Activated CD8-positive, alpha-beta memory T cell treated with anti-CD3 and anti-CD28 coated beads, Interleukin-2, amount 50 U/mL, for 24 hours (primary cell): ENCODE measurements around the gene CFAP77.

Experiments
- DNase-seq: peaks from one replicate; pipeline ENCODE4 v3.0.0-alpha.2; 2020; ENCODE audit errors: extremely low read depth

The CFAP77 gene

GRCh38 chr9:132408521-132408920 lies 1.5 kb upstream of the CFAP77 start:
- DNase-seq: no peak

GRCh38 chr9:132410642-132411041 lies 631 bp downstream of the CFAP77 start:
- DNase-seq: no peak

DNA sequence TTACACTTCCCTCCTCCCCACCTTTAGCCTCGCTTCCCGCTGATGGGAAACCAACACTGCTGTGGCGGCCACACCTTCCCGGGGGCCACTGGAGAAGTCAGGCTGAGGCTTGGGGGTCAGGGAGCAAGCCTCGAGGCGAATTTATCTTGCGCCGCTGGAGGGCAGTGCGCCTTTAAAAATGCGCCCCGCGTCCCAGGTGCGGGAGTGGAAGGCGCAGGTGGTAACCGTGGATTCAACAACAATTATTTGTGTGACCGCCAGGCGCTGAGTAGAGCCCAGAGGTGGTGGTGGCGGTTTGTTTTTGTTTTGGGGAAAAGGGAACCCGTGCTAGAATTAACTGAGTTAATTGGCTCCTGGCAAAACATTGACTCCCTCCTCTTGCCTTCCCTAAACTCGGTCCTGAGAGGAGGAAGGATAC lies 1.1 kb downstream of the CFAP77 start:
- no peak for DNase-seq

GRCh38 chr9:132412089-132412488 lies 2.1 kb downstream of the CFAP77 start:
- DNase-seq: no peak

DNA sequence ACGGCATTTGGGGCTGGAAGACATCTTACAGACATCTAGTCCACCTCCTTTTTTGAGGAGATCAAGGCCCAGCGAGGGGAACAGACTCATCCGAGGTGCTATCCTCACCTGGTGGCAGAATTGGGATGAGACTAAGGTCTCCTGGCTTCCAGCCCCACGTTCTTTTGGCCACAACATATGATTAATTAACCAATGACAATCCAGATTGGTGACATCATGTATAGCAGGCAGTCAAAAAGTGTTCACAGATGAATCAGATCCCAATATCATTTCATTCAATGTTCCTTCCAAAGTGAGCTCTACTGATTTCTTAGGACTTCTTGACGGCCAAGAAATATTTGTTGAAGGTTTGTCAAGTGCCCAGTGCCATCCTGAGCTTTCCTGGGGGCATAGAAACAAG lies 3.9 kb downstream of the CFAP77 start:
- no peak for DNase-seq

- no peak for DNase-seq
Measured at GRCh38 chr9:132414731-132415130, 4.7 kb downstream of the CFAP77 start.

DNA sequence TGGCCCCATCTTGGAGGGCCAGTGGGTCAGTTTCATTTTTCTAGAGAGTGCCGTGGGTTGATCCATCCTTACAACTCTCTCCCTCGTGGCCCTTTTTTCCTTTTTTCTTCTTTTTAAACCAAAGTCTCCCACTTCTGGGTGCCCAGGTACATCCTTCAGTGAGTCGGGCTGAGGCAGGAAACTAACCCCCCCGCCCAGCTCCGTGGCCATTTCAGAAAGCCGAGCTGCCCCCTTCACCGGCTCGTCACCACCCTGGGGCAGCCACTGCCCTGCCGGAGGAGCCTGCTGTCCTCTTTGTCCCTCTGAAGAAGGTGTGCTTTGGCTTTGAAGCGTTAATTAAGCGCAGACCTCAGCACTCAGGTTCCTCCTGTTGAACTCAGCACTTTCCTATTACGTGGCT lies 5.2 kb downstream of the CFAP77 start:
- no peak for DNase-seq

DNA sequence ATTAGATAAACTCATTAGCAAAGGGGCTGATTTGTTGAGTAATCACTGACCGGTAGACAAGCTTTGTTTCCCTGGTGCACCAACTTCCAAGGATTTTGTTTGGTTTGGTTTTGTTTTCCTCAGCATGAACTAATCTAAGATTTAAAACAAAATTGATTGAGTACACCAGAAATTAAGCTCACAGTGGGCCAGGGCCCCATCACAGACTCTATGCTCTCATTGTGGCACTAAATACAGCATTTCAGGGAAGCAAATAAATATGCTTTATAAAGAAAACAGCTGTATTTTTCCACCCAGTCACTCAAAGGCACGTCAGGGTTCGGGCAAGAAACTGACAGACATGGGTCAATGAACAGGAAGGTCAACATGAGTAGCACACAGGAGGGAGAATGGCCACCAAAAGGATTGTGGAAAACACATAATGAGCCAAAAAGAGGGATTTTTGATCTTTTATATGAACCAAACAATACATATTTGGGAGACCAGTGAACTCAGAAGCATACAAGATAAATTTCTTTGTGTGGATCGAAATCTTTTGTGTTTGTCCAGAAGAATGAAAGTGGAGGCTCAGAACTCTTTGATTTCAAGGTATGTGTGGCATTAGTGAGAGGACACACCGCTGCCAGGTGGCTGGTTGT lies 8.8 kb downstream of the CFAP77 start:
- DNase-seq: no peak

DNA sequence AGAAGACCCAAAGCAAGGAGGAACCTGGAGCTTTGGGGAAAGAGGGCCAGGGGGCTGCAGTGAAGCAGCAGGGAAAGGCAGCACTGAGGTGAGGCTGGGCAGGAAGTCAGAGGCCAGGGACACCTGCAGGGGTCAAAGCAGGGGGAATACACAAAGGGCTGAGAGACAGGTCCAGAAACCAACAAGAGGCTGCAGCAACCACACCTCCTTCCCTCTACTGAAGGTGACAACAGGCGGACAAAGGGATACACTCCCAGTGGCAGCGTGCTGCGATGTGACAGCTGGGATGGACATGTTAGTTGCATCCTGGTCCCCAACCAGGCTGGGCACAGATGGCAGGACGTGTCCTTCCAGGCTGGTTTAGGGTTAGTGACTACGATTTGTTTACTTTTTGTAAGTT lies 12.6 kb downstream of the CFAP77 start:
- no peak for DNase-seq

DNA sequence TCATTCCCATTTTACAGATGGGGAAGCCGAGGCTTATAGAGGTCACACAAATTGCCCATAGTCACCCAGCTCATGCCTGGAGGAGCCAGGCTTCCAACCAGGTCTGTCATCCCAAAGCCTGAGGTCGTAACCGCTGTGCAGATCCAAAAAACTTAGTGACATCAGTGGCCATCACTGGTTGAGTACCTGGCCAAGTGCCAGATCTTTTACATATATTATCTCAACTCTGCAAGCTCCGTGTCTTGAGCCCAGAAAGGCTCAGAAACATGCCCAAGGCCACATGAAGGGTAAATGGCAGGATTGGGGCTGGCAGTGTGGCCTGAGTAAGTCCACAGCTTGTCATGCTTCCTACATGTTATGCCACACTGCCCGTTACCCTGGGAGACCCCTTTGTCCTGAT lies 13.5 kb downstream of the CFAP77 start:
- DNase-seq: no peak

DNA sequence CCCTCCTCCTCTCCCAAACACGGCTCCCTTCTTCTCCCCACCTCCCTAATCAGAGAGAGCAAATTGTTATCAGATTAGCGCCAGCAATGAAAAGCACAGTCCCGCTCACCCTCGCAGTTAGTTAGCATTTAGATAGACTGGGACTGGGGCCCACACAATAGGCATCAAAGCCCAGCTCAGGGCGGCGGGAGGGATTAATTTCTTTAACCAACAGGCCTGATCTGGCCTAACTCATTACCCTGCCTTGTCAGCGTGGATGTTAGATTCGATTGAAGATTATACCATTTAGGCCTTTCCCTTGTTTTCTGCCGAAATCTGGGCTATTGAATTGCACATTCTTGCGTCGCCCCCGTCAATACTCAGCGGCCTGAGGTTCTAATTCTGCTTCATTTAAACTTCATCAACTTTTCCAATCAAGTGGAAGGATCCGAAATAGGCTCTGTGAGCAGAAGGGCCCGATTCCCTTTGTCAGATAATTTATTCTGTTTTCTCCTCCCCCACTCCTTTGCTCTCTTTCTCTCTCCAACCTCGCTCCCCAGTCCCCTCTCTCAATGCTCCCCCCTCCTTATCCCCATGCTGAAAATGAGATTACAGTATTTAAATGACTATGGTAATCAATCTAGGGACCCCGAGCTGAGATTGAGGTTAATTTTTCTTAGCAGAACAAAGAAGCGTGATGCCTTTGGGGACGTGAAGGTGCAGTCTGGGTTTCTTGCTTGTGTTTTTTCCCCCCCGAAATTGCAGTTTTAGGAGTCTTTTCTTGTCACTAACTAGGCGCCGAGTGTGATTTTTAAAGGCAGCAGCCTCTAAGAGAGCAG lies 15.1 kb downstream of the CFAP77 start:
- DNase-seq: no peak

- no peak for DNase-seq
Measured at GRCh38 chr9:132425675-132426062, 15.7 kb downstream of the CFAP77 start.

- DNase-seq: no peak
Measured at GRCh38 chr9:132426639-132427414, 16.8 kb downstream of the CFAP77 start.

GRCh38 chr9:132430998-132431397 lies 21.0 kb downstream of the CFAP77 start:
- no peak for DNase-seq

GRCh38 chr9:132434881-132435280 lies 24.9 kb downstream of the CFAP77 start:
- no peak for DNase-seq

DNA sequence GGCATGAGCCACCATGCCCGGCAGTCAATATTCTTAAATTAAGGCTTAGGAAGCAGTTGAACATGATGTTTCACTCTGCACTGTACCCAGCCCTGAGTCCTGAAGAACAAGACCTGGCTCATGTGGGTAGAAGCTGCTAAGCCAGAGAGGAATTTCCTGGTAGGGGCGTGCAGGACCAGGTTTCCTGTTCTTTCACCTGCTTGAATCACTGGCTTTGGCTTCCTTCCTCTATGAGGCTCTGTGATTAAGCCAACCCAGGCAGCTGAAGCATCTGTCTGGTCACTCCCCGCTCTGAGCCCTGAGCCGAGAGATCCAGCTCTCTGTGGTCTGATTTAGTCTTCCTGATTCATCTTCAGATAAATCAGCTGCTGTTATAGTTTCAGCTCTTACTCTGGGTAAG lies 29.1 kb downstream of the CFAP77 start:
- DNase-seq: no peak

- DNase-seq: no peak
Measured at GRCh38 chr9:132440735-132441134, 30.7 kb downstream of the CFAP77 start.

- DNase-seq: no peak
Measured at GRCh38 chr9:132441404-132441803, 31.4 kb downstream of the CFAP77 start.

DNA sequence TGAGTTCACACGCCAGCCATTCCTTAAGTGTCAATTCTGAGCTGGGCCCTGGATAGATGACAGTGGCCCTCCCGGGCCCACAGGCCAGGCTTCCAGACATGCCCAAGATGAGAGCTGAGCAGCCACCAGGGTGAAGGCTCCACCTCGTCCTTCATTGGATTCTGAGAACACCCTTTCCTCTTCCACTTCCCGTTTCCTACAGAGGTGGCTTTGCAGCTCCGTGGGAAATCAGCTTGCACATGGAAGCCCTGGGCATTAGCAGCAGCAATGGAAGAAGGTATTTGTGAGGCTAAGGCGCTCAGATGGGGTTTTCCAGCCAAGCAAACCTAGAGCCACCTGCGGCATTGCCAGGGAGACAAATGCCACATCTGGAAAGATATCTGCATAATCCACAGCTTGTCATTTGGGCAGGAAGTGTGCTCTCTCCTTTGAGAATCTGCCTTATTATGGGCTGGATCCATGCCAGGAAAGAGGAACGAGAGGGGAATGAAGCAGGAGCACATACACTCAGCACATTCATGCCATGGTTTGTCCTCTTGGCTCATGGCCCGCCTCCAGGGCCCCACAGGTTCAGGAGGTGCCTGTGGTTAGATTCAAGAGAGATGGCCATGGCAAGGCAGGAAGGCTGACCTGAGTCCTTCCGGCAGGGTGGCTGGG lies 34.1 kb downstream of the CFAP77 start:
- no peak for DNase-seq

- no peak for DNase-seq
Measured at GRCh38 chr9:132446887-132447286, 36.9 kb downstream of the CFAP77 start.

- DNase-seq: no peak
Measured at GRCh38 chr9:132447346-132447745, 37.3 kb downstream of the CFAP77 start.

DNA sequence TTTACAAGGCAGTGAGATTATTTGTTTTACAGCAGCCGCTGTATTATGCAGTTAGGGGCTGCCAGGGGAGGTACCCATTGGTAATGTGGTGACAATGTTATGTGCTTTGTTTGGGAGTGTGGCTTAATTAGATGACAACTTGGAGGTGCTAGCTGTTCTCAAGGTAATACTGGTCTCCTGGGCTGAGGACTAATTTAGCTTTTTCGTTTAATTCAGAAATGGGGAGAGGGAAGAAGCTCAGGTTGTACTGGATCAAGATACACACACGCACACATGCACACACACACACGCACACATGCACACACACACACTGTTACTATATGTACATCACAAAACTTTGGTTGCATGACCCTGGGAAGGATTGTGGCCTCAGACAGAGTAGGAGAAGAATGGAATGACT lies 37.9 kb downstream of the CFAP77 start:
- DNase-seq: no peak
